Measurements from ENCODE around the gene PSME1.

GRCh38 chr14:24145690-24146452, 9.9 kb downstream of the PSME1 start:
- TF ChIP-seq, protein P1, sequence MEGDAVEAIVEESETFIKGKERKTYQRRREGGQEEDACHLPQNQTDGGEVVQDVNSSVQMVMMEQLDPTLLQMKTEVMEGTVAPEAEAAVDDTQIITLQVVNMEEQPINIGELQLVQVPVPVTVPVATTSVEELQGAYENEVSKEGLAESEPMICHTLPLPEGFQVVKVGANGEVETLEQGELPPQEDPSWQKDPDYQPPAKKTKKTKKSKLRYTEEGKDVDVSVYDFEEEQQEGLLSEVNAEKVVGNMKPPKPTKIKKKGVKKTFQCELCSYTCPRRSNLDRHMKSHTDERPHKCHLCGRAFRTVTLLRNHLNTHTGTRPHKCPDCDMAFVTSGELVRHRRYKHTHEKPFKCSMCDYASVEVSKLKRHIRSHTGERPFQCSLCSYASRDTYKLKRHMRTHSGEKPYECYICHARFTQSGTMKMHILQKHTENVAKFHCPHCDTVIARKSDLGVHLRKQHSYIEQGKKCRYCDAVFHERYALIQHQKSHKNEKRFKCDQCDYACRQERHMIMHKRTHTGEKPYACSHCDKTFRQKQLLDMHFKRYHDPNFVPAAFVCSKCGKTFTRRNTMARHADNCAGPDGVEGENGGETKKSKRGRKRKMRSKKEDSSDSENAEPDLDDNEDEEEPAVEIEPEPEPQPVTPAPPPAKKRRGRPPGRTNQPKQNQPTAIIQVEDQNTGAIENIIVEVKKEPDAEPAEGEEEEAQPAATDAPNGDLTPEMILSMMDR (IDR thresholded peaks at IDR 0.05), result no peak
- TF ChIP-seq EZH2 (IDR thresholded peaks at IDR 0.05) (no peak), EZH2phosphoT487 (IDR thresholded peaks at IDR 0.05) (no peak)
